ENCODE results near the gene CADPS2.

CADPS2 gene

GRCh38 chr7:122327969-122328368, 558.3 kb downstream of the CADPS2 start:
- DNase-seq (ENCODE audit: extremely low read depth in 1 of 2, low read depth in 1 of 2): no peak

- no peak for DNase-seq (ENCODE audit: extremely low read depth in 1 of 2, low read depth in 1 of 2)
Observed at GRCh38 chr7:122316467-122317388, 569.5 kb downstream of the CADPS2 start.

- no peak for DNase-seq (ENCODE audit: extremely low read depth in 1 of 2, low read depth in 1 of 2)
Observed at GRCh38 chr7:122315507-122316466, 570.5 kb downstream of the CADPS2 start.

- no peak for DNase-seq (ENCODE audit: extremely low read depth in 1 of 2, low read depth in 1 of 2)
Observed at GRCh38 chr7:122314284-122314683, 572.0 kb downstream of the CADPS2 start.

- no peak for DNase-seq (ENCODE audit: extremely low read depth in 1 of 2, low read depth in 1 of 2)
Observed at GRCh38 chr7:122312789-122313188, 573.5 kb downstream of the CADPS2 start.

GRCh38 chr7:122311734-122312450, 574.4 kb downstream of the CADPS2 start:
- DNase-seq (ENCODE audit: extremely low read depth in 1 of 2, low read depth in 1 of 2): no peak

- no peak for DNase-seq (ENCODE audit: extremely low read depth in 1 of 2, low read depth in 1 of 2)
Observed at GRCh38 chr7:122311050-122311700, 575.1 kb downstream of the CADPS2 start.

GRCh38 chr7:122310119-122311021, 575.9 kb downstream of the CADPS2 start:
- no peak for DNase-seq (ENCODE audit: extremely low read depth in 1 of 2, low read depth in 1 of 2)

- no peak for DNase-seq (ENCODE audit: extremely low read depth in 1 of 2, low read depth in 1 of 2)
Observed at GRCh38 chr7:122309421-122309820, 576.8 kb downstream of the CADPS2 start.

- DNase-seq (ENCODE audit: extremely low read depth in 1 of 2, low read depth in 1 of 2): no peak
Observed at GRCh38 chr7:122307228-122307621, 579.0 kb downstream of the CADPS2 start.

- DNase-seq (ENCODE audit: extremely low read depth in 1 of 2, low read depth in 1 of 2): no peak
Observed at GRCh38 chr7:122306320-122307227, 579.7 kb downstream of the CADPS2 start.

GRCh38 chr7:122305475-122306319, 580.6 kb downstream of the CADPS2 start:
- no peak for DNase-seq (ENCODE audit: extremely low read depth in 1 of 2, low read depth in 1 of 2)

- no peak for DNase-seq (ENCODE audit: extremely low read depth in 1 of 2, low read depth in 1 of 2)
Observed at GRCh38 chr7:122304996-122305421, 581.3 kb downstream of the CADPS2 start.

- no peak for DNase-seq (ENCODE audit: extremely low read depth in 1 of 2, low read depth in 1 of 2)
Observed at GRCh38 chr7:122304319-122304975, 581.8 kb downstream of the CADPS2 start, which contains the start of gene FEZF1. FEZF1 (minus strand) TSS chr7:122304750; CDS start chr7:122304437, 313 bp downstream.

- DNase-seq (ENCODE audit: extremely low read depth in 1 of 2, low read depth in 1 of 2): no peak
Observed at GRCh38 chr7:122303531-122304318, 582.5 kb downstream of the CADPS2 start.

All from activated CD8-positive, alpha-beta memory T cell treated with anti-CD3 and anti-CD28 coated beads for 1 hour (primary cell).